ENCODE results near the gene ZFAND3. TPM values are rescaled to one million over a fixed set of nuclear protein-coding genes. Genes with fewer than 3 reads are reported as not detected.

ZFAND3 gene
- total and polyA plus RNA-seq, 2 experiments from 2014 or later: 16.9 to 28.2 TPM

DNA sequence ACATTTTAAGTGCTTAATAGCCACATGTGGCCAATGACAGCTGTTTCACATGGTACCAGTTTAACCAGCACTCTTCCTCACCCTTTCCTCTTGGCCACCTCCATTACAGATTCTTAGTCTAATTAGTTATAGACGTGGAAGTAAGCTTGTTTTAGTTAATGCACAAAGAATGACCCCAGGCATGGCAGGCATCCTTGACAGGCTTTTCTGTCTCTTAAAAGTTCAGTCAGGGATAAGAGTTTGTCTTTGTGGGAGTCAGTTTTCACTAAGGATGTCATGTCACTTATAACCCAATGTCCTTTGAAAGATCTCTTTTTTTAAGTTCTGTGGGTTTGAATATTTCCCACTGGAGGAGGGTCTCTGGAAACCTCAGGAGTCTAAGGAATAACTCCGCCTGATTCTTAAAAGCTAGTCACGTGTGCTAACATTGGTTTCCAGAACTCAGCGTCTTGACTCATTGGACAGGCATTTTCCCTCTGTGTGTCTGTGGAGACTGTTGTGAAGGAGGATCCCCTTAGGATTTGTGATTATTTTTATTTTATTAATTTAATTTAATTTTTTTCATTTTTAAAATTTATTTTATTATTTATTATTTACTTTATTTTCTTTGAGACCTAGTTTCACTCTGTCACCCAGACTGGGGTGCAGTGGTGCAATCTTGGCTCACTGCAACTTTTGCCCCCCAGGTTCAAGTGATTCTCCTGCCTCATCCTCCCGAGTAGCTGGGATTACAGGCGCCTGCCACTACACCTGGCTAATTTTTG lies 171.4 kb downstream of the ZFAND3 start:
- H3K4me1 Mint-ChIP-seq: peaks cover 32% of the 10 kb centered on the region
- H3K27ac ChIP-seq (ENCODE audit: low read depth): no peak overlapping the region

More for the DNA sequence above, 171.4 kb downstream of the ZFAND3 start:
- TF ChIP-seq, protein P1, sequence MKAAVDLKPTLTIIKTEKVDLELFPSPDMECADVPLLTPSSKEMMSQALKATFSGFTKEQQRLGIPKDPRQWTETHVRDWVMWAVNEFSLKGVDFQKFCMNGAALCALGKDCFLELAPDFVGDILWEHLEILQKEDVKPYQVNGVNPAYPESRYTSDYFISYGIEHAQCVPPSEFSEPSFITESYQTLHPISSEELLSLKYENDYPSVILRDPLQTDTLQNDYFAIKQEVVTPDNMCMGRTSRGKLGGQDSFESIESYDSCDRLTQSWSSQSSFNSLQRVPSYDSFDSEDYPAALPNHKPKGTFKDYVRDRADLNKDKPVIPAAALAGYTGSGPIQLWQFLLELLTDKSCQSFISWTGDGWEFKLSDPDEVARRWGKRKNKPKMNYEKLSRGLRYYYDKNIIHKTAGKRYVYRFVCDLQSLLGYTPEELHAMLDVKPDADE (IDR thresholded peaks at IDR 0.05): no peak
- TF ChIP-seq NANOG (IDR thresholded peaks at IDR 0.05; ENCODE audit: borderline replicate concordance): no peak
- TF ChIP-seq, protein P2, sequence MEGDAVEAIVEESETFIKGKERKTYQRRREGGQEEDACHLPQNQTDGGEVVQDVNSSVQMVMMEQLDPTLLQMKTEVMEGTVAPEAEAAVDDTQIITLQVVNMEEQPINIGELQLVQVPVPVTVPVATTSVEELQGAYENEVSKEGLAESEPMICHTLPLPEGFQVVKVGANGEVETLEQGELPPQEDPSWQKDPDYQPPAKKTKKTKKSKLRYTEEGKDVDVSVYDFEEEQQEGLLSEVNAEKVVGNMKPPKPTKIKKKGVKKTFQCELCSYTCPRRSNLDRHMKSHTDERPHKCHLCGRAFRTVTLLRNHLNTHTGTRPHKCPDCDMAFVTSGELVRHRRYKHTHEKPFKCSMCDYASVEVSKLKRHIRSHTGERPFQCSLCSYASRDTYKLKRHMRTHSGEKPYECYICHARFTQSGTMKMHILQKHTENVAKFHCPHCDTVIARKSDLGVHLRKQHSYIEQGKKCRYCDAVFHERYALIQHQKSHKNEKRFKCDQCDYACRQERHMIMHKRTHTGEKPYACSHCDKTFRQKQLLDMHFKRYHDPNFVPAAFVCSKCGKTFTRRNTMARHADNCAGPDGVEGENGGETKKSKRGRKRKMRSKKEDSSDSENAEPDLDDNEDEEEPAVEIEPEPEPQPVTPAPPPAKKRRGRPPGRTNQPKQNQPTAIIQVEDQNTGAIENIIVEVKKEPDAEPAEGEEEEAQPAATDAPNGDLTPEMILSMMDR (conservative IDR thresholded peaks at IDR 0.05; ENCODE audit: low read depth in 2 of 2): no peak
- TF ChIP-seq, protein P3, sequence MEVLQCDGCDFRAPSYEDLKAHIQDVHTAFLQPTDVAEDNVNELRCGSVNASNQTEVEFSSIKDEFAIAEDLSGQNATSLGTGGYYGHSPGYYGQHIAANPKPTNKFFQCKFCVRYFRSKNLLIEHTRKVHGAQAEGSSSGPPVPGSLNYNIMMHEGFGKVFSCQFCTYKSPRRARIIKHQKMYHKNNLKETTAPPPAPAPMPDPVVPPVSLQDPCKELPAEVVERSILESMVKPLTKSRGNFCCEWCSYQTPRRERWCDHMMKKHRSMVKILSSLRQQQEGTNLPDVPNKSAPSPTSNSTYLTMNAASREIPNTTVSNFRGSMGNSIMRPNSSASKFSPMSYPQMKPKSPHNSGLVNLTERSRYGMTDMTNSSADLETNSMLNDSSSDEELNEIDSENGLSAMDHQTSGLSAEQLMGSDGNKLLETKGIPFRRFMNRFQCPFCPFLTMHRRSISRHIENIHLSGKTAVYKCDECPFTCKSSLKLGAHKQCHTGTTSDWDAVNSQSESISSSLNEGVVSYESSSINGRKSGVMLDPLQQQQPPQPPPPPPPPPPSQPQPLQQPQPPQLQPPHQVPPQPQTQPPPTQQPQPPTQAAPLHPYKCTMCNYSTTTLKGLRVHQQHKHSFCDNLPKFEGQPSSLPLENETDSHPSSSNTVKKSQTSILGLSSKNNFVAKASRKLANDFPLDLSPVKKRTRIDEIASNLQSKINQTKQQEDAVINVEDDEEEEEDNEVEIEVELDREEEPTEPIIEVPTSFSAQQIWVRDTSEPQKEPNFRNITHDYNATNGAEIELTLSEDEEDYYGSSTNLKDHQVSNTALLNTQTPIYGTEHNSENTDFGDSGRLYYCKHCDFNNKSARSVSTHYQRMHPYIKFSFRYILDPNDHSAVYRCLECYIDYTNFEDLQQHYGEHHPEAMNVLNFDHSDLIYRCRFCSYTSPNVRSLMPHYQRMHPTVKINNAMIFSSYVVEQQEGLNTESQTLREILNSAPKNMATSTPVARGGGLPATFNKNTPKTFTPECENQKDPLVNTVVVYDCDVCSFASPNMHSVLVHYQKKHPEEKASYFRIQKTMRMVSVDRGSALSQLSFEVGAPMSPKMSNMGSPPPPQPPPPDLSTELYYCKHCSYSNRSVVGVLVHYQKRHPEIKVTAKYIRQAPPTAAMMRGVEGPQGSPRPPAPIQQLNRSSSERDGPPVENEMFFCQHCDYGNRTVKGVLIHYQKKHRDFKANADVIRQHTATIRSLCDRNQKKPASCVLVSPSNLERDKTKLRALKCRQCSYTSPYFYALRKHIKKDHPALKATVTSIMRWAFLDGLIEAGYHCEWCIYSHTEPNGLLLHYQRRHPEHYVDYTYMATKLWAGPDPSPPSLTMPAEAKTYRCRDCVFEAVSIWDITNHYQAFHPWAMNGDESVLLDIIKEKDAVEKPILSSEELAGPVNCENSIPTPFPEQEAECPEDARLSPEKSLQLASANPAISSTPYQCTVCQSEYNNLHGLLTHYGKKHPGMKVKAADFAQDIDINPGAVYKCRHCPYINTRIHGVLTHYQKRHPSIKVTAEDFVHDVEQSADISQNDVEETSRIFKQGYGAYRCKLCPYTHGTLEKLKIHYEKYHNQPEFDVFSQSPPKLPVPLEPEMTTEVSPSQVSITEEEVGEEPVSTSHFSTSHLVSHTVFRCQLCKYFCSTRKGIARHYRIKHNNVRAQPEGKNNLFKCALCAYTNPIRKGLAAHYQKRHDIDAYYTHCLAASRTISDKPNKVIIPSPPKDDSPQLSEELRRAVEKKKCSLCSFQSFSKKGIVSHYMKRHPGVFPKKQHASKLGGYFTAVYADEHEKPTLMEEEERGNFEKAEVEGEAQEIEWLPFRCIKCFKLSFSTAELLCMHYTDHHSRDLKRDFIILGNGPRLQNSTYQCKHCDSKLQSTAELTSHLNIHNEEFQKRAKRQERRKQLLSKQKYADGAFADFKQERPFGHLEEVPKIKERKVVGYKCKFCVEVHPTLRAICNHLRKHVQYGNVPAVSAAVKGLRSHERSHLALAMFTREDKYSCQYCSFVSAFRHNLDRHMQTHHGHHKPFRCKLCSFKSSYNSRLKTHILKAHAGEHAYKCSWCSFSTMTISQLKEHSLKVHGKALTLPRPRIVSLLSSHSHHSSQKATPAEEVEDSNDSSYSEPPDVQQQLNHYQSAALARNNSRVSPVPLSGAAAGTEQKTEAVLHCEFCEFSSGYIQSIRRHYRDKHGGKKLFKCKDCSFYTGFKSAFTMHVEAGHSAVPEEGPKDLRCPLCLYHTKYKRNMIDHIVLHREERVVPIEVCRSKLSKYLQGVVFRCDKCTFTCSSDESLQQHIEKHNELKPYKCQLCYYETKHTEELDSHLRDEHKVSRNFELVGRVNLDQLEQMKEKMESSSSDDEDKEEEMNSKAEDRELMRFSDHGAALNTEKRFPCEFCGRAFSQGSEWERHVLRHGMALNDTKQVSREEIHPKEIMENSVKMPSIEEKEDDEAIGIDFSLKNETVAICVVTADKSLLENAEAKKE (CRISPR knock-in tag; IDR thresholded peaks at IDR 0.05): no peak
- no peak for TF ChIP-seq CREB1 (CRISPR knock-in tag; IDR thresholded peaks at IDR 0.05; ENCODE audit: low read depth)
- no peak for TF ChIP-seq EZH2phosphoT487 (IDR thresholded peaks at IDR 0.05; ENCODE audit: unreplicated experiment)
- TF ChIP-seq, protein P4, sequence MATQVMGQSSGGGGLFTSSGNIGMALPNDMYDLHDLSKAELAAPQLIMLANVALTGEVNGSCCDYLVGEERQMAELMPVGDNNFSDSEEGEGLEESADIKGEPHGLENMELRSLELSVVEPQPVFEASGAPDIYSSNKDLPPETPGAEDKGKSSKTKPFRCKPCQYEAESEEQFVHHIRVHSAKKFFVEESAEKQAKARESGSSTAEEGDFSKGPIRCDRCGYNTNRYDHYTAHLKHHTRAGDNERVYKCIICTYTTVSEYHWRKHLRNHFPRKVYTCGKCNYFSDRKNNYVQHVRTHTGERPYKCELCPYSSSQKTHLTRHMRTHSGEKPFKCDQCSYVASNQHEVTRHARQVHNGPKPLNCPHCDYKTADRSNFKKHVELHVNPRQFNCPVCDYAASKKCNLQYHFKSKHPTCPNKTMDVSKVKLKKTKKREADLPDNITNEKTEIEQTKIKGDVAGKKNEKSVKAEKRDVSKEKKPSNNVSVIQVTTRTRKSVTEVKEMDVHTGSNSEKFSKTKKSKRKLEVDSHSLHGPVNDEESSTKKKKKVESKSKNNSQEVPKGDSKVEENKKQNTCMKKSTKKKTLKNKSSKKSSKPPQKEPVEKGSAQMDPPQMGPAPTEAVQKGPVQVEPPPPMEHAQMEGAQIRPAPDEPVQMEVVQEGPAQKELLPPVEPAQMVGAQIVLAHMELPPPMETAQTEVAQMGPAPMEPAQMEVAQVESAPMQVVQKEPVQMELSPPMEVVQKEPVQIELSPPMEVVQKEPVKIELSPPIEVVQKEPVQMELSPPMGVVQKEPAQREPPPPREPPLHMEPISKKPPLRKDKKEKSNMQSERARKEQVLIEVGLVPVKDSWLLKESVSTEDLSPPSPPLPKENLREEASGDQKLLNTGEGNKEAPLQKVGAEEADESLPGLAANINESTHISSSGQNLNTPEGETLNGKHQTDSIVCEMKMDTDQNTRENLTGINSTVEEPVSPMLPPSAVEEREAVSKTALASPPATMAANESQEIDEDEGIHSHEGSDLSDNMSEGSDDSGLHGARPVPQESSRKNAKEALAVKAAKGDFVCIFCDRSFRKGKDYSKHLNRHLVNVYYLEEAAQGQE (IDR thresholded peaks at IDR 0.05; ENCODE audit: unreplicated experiment): no peak
- TF ChIP-seq JUNB (IDR thresholded peaks at IDR 0.05; ENCODE audit: unreplicated experiment): no peak
- TF ChIP-seq STAT1 (IDR thresholded peaks at IDR 0.05; ENCODE audit: unreplicated experiment): no peak
- TF ChIP-seq ZNF114 (CRISPR knock-in tag; IDR thresholded peaks at IDR 0.05): no peak
- TF ChIP-seq POLR2AphosphoS5 (IDR thresholded peaks at IDR 0.05; ENCODE audit: low read depth): no peak
- TF ChIP-seq ZNF331 (CRISPR knock-in tag; IDR thresholded peaks at IDR 0.05; ENCODE audit: low read depth): no peak
- no peak for TF ChIP-seq EZH2 (IDR thresholded peaks at IDR 0.05; ENCODE audit: low read depth, unreplicated experiment)
- DNase-seq (ENCODE audit: low spot score) (peak; percentile 11), ATAC-seq (no peak)
- H3F3A ChIP-seq (replicated peaks; ENCODE audit: low read depth): no peaks in the 10 kb centered on the region
- peaks cover 61% of the 10 kb centered on the region for H3K79me2 ChIP-seq (replicated peaks; ENCODE audit: insufficient read depth)
- H3K4me2 ChIP-seq: no peak overlapping the region
- Mint-ChIP-seq H3K36me3 (ENCODE audit: low read depth) (no peaks in the 10 kb centered on the region), H3K4me3 (no peak overlapping the region), H3K9me3 (no peaks in the 10 kb centered on the region), H3K27ac (no peak overlapping the region), H3K27me3 (ENCODE audit: insufficient read depth, low read depth, poor library complexity) (no peaks in the 10 kb centered on the region)
- no peak overlapping the region for H2AFZ ChIP-seq
- H3K4me1 ChIP-seq (ENCODE audit: insufficient read depth): 0 out of 2 replicates have a peak, but pooled peaks cover 6% of the 10 kb centered on the region
- peaks cover 9% of the 10 kb centered on the region; the same call in 1 of the 2 replicates for H4K20me1 ChIP-seq (replicated peaks; ENCODE audit: insufficient read depth)
- no peak overlapping the region for H3K4me3 ChIP-seq
- no peaks in the 10 kb centered on the region for H3K36me3 ChIP-seq (ENCODE audit: insufficient read depth)
- no peaks in the 10 kb centered on the region for H3K9me2 ChIP-seq (ENCODE audit: insufficient read depth)
- H3K27me3 ChIP-seq (ENCODE audit: insufficient read depth): no peaks in the 10 kb centered on the region

All from GM23338 (cell line).